ENCODE measurements around the gene TMA7.

DNA sequence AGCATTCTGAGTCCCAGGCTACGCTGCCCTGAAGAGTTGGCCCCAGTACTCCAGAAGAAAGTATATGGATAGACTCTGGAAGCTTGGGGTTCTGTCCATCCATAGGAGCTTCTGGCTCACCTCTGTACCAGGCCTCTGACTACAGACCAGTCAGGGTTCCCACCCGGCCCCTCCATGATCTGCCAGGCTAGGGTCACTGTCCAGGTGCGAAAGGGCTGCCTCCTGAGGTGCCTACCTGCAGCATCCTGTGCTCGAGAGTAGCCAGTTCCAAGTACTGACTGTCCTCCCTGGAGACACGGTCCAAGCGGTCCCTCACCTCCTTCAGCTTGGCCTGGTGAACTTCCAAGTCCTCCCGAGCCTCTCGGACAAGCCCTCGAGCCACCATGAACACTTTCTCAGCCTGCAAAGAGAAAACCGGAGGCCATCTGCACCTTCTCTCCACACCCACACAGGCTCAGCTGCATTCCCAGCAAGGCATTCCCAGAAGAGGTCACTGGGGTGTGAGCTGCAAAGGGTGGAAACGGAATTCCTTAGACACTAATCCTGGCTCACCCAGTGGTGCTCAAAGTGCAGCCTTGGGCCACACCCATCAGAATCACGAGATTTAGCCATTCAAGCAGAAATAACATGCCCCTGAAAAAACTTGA lies 6.5 kb upstream of the TMA7 start:
- TF ChIP-seq ZBTB33 (IDR thresholded peaks at IDR 0.05) (no peak), NR2F2 (IDR thresholded peaks at IDR 0.05) (no peak), CTCF (IDR thresholded peaks at IDR 0.05; ENCODE audit: low read depth, low read length, missing input control) (no peak)

All from liver (tissue), 3 donors.